K562 (cell line): ENCODE measurements around the gene SPATA16. TPM values are rescaled to one million over a fixed set of nuclear protein-coding genes. Genes with fewer than 3 reads are reported as not detected.

Source experiments
- COPS2 ChIP-seq: fragments of 450-650 bp; conservative IDR thresholded peaks from 2 replicates; pipeline ENCODE4 v1.6.1; 2016; ENCODE audit warnings: mild to moderate bottlenecking, moderate library complexity
- E2F6 ChIP-seq, 2 experiments: IDR thresholded peaks; 2 replicates each; pipeline ENCODE4 v1.6.1; 2011; ENCODE audit warnings: borderline replicate concordance in 1 of 2, control low read depth in 1 of 2, low read depth in 1 of 2, low read length in 1 of 2, mild to moderate bottlenecking in 1 of 2, mixed read lengths in 1 of 2, moderate library complexity in 1 of 2; ENCODE audit not compliant: insufficient read depth in 1 of 2, insufficient read length in 1 of 2, poor library complexity in 1 of 2, severe bottlenecking in 1 of 2; ENCODE audit errors: extremely low read depth in 1 of 2
- EWSR1 ChIP-seq: fragments of 450-650 bp; IDR thresholded peaks from 2 replicates; pipeline ENCODE4 v1.6.1; 2018; ENCODE audit warnings: borderline replicate concordance, mild to moderate bottlenecking, low read depth, moderate library complexity; ENCODE audit not compliant: partially characterized antibody
- HDAC3 ChIP-seq: fragments of 450-650 bp; IDR thresholded peaks from 2 replicates; pipeline ENCODE4 v1.6.1; 2018; ENCODE audit warnings: borderline replicate concordance, mild to moderate bottlenecking, moderate library complexity; ENCODE audit not compliant: partially characterized antibody
- MAFK ChIP-seq: IDR thresholded peaks from 2 replicates; pipeline ENCODE4 v1.6.1; 2011; ENCODE audit warnings: low read length, improper control_type of control experiment
- MBD2 ChIP-seq: sonication (generic); IDR thresholded peaks from 2 replicates; pipeline ENCODE4 v1.6.1; 2016; ENCODE audit warnings: low read depth, borderline replicate concordance
- RBFOX2 ChIP-seq: fragments of 200-400 bp; formaldehyde crosslinking; IDR thresholded peaks from 2 replicates; pipeline ENCODE4 v1.6.1; 2017; ENCODE audit warnings: low read depth, mild to moderate bottlenecking, low read length, moderate library complexity
- SMAD2 ChIP-seq: fragments of 150-350 bp; IDR thresholded peaks from 2 replicates; pipeline ENCODE4 v1.6.1; 2014; ENCODE audit warnings: low read depth, mild to moderate bottlenecking, low read length
- VEZF1 ChIP-seq: fragments of 200-800 bp; sonication (Bioruptor generic); IDR thresholded peaks from 2 replicates; pipeline ENCODE4 v1.6.1; 2017; ENCODE audit warnings: missing genetic modification characterization, missing compliant biosample characterization
- ZNF174 ChIP-seq: fragments of 250-450 bp; sonication (Bioruptor Pico); IDR thresholded peaks from 2 replicates; pipeline ENCODE4 v1.4.0; 2020; ENCODE audit warnings: mild to moderate bottlenecking
- ZNF436 ChIP-seq: fragments of 250-450, 450-650 bp; sonication (Bioruptor Pico); formaldehyde crosslinking; IDR thresholded peaks from 2 replicates; pipeline ENCODE4 v1.7.0; 2020; ENCODE audit warnings: mild to moderate bottlenecking
- ZNF76 ChIP-seq: fragments of 250-450 bp; sonication (Bioruptor Pico); IDR thresholded peaks from 2 replicates; pipeline ENCODE4 v1.4.0; 2020; ENCODE audit warnings: mild to moderate bottlenecking, moderate library complexity, borderline replicate concordance
- polyA plus RNA-seq, 8 experiments: library from polyadenylated mRNA; depleted of rRNA in 4 of 8; stranded (reverse) in 5 of 8; unstranded in 3 of 8; fragments of >200 nt; fragmentation: Nextera tagmentation in 2 of 8; fragmentation: Illumina TruSeq in 1 of 8; extraction: Ambion mirVana in 2 of 8; extraction: Trizol in 1 of 8; gene quantifications; 2 replicates each; pipeline versions ENCODE4 v1.2.1 to v1.2.3, GENCODE V29; 2011 to 2014; ENCODE audit warnings: inconsistent platforms in 1 of 8, missing spikeins in 1 of 8
- total RNA-seq, 7 experiments: library from RNA; depleted of rRNA in 6 of 7; stranded (reverse); fragments of >200 nt in 6 of 7; fragmentation: Illumina TruSeq in 2 of 7; extraction: Trizol in 2 of 7; gene quantifications; 2 replicates each; pipeline versions ENCODE4 v1.2.1 to v1.2.3, GENCODE V29; 2011 to 2021; ENCODE audit warnings: low replicate concordance in 1 of 7

Gene SPATA16
- total and polyA plus RNA-seq, 9 of the 15 experiments (the other 6 are each of a cell fraction or from before 2014, with no cell fraction given), result not detected

- TF ChIP-seq COPS2 (no peak), ZNF174 (CRISPR knock-in tag) (no peak), MBD2 (no peak), VEZF1 (CRISPR knock-in tag) (no peak), SMAD2 (no peak), ZNF76 (no peak), E2F6 (IDR thresholded peaks at IDR 0.05; ENCODE audit: borderline replicate concordance in 1 of 2, extremely low read depth in 1 of 2, insufficient read depth in 1 of 2, insufficient read length in 1 of 2, low read depth in 1 of 2, low read length in 1 of 2, poor library complexity in 1 of 2, severe bottlenecking in 1 of 2) (no peak), HDAC3 (no peak), MAFK (no peak), EWSR1 (no peak), ZNF436 (no peak), RBFOX2 (no peak)
Measured at GRCh38 chr3:172848910-172849309, 292.1 kb downstream of the SPATA16 start (continued).
